ENCODE data around the gene POLRMT.

DNA sequence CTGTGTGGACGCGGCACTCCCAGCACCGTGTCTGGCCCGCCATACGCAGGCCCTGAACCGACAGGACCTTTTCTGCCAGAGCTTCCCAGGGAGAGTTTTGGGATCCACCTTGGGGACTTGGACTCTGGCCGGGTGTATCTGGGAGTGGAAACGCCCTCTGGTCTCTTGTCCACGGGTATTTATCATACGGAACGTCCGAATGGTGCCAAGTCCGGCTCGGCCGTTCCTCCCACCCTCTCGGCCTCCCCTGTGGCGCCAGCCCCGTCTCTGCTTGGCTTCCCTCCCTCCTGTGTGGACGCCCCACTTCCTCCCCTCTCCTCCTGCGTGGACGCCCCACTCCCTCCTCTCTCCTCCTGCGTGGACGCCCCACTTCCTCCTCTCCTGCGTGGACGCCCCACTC, 31.5 kb downstream of the POLRMT start:
- TF ChIP-seq, protein P1, sequence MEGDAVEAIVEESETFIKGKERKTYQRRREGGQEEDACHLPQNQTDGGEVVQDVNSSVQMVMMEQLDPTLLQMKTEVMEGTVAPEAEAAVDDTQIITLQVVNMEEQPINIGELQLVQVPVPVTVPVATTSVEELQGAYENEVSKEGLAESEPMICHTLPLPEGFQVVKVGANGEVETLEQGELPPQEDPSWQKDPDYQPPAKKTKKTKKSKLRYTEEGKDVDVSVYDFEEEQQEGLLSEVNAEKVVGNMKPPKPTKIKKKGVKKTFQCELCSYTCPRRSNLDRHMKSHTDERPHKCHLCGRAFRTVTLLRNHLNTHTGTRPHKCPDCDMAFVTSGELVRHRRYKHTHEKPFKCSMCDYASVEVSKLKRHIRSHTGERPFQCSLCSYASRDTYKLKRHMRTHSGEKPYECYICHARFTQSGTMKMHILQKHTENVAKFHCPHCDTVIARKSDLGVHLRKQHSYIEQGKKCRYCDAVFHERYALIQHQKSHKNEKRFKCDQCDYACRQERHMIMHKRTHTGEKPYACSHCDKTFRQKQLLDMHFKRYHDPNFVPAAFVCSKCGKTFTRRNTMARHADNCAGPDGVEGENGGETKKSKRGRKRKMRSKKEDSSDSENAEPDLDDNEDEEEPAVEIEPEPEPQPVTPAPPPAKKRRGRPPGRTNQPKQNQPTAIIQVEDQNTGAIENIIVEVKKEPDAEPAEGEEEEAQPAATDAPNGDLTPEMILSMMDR (IDR thresholded peaks at IDR 0.05), result no peak
- no peak for TF ChIP-seq POLR2A (IDR thresholded peaks at IDR 0.05)

All from heart left ventricle (tissue), 13 donors.